ENCODE results near the gene FIGLA.

The FIGLA gene

DNA sequence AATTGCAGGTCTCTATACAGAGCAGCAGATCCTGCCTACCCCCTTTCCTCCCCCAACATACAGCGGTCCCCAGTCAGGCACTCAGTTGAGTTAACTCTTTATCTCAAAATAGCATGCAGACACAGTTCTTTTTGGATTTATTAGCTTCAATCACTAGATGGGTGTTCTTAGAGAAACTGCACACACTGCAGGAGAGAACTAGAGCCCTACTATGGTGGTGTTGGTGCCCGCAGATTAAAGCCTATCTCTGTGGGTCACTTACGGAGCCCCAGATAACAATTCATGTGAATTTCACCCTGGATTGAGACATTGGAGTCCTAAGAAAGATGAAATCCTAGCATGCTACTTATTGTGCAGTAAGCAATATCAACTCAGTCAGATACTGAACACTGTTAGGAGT, 34.3 kb downstream of the FIGLA start:
- H3K4me1 ChIP-seq (ENCODE audit: control insufficient read depth in 1 of 2, insufficient read depth in 1 of 2, low read depth in 1 of 2, low read length in 1 of 2): no peaks in the 10 kb centered on the region
- H3K36me3 ChIP-seq: no peaks in the 10 kb centered on the region
- H3K27me3 ChIP-seq: peaks cover 79% of the 10 kb centered on the region
- no peak overlapping the region for H3K4me3 ChIP-seq (ENCODE audit: low read depth in 1 of 2, low read length in 1 of 2)
- TF ChIP-seq, protein P1, sequence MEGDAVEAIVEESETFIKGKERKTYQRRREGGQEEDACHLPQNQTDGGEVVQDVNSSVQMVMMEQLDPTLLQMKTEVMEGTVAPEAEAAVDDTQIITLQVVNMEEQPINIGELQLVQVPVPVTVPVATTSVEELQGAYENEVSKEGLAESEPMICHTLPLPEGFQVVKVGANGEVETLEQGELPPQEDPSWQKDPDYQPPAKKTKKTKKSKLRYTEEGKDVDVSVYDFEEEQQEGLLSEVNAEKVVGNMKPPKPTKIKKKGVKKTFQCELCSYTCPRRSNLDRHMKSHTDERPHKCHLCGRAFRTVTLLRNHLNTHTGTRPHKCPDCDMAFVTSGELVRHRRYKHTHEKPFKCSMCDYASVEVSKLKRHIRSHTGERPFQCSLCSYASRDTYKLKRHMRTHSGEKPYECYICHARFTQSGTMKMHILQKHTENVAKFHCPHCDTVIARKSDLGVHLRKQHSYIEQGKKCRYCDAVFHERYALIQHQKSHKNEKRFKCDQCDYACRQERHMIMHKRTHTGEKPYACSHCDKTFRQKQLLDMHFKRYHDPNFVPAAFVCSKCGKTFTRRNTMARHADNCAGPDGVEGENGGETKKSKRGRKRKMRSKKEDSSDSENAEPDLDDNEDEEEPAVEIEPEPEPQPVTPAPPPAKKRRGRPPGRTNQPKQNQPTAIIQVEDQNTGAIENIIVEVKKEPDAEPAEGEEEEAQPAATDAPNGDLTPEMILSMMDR (IDR thresholded peaks at IDR 0.05): no peak
- H3K9me3 ChIP-seq: no peaks in the 10 kb centered on the region
- H3K27ac ChIP-seq: no peak overlapping the region

DNA sequence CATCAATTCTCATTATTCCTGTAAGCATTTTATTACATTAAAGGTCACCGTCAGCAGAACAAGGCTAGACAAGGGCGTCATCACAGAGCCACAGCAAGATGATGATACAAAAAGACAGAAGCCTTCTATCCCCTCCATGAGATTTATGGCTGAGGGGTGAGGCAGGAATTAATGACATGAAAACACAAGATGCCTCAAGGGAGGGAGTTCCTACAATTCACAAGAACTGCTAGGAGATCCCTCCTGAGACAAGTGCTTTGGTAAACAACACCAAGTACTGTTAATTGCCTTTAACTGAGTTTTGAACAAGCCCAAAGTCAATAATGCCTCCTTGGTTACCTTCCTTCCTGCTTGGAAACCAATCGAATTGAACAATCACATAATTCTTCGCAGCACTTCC, 36.5 kb downstream of the FIGLA start:
- no peak overlapping the region for H3K4me3 ChIP-seq (ENCODE audit: low read depth in 1 of 2, low read length in 1 of 2)
- H3K4me1 ChIP-seq (ENCODE audit: control insufficient read depth in 1 of 2, insufficient read depth in 1 of 2, low read depth in 1 of 2, low read length in 1 of 2): no peaks in the 10 kb centered on the region
- peaks cover 72% of the 10 kb centered on the region for H3K27me3 ChIP-seq
- TF ChIP-seq, protein P1 (IDR thresholded peaks at IDR 0.05): no peak
- H3K36me3 ChIP-seq: no peaks in the 10 kb centered on the region
- no peaks in the 10 kb centered on the region for H3K9me3 ChIP-seq
- H3K27ac ChIP-seq: no peak overlapping the region

DNA sequence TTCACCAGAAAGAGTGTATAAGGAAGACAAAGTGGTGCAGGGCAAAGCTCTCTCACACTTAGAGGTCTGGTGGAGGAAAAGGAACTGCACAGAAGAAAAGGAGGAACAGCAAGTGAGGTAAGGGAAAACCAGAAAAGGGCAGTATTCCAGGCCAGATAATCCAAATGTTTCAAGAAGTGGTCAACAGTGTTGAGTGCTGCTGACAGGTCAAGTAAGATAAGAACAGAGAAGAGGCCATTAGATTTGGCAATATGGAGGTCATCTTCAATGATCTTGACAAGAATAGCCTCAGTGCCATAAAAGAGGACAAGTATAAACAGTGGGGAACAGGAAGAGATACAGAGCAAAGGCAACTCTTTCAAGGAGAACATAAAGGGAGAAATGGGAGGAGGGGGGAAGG, 37.4 kb downstream of the FIGLA start:
- Histone ChIP-seq H3K27ac (no peak overlapping the region), H3K9me3 (no peaks in the 10 kb centered on the region), H3K4me3 (ENCODE audit: low read depth in 1 of 2, low read length in 1 of 2) (no peak overlapping the region), H3K27me3 (peaks cover 65% of the 10 kb centered on the region), H3K36me3 (no peaks in the 10 kb centered on the region), H3K4me1 (ENCODE audit: control insufficient read depth in 1 of 2, insufficient read depth in 1 of 2, low read depth in 1 of 2, low read length in 1 of 2) (no peaks in the 10 kb centered on the region)
- TF ChIP-seq, protein P1 (IDR thresholded peaks at IDR 0.05): no peak

DNA sequence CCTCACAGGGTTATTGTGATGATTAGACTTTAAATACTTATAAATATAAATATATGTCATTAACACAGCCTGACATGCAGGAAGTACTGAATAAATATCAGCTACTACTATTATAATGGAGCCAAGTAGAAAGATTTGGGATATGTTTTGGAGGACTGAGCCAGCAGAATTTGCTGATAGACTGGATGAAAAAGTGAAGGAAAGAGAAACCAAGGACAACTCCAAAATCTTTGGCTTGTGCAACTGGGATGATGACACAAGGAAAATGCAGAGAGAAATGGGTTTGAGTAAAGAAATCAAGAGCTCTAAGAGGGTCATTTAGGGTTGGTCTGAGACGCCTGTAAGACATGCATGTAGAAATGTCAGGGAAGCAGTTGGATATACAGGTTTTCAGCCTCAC, 38.0 kb downstream of the FIGLA start:
- H3K36me3 ChIP-seq: no peaks in the 10 kb centered on the region
- H3K9me3 ChIP-seq: no peaks in the 10 kb centered on the region
- H3K27me3 ChIP-seq: peaks cover 59% of the 10 kb centered on the region
- TF ChIP-seq, protein P1 (IDR thresholded peaks at IDR 0.05): no peak
- no peak overlapping the region for H3K27ac ChIP-seq
- H3K4me3 ChIP-seq (ENCODE audit: low read depth in 1 of 2, low read length in 1 of 2): no peak overlapping the region
- H3K4me1 ChIP-seq (ENCODE audit: control insufficient read depth in 1 of 2, insufficient read depth in 1 of 2, low read depth in 1 of 2, low read length in 1 of 2): no peaks in the 10 kb centered on the region

DNA sequence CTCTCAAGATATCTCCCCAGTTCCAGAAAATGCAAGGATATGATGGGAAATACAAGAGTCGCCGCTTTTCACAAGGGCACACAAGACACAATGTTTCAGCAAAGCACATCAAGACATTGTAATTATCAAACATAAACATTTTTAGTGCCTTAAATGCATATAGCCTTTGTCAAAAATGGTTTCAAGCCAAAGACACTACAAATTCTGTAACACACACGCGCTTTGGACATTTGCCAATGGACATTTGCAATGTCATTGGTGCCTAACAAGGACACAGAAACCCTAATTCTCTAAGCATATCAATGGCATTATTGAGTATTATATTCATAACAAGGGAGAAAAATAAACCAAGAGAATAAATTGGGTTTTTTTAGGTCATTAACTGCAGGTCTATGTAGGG, 38.6 kb downstream of the FIGLA start:
- Histone ChIP-seq H3K36me3 (no peaks in the 10 kb centered on the region), H3K4me1 (ENCODE audit: control insufficient read depth in 1 of 2, insufficient read depth in 1 of 2, low read depth in 1 of 2, low read length in 1 of 2) (no peaks in the 10 kb centered on the region), H3K4me3 (ENCODE audit: low read depth in 1 of 2, low read length in 1 of 2) (no peak overlapping the region), H3K27me3 (peaks cover 54% of the 10 kb centered on the region), H3K27ac (no peak overlapping the region), H3K9me3 (no peaks in the 10 kb centered on the region)
- TF ChIP-seq, protein P1 (IDR thresholded peaks at IDR 0.05): no peak

DNA sequence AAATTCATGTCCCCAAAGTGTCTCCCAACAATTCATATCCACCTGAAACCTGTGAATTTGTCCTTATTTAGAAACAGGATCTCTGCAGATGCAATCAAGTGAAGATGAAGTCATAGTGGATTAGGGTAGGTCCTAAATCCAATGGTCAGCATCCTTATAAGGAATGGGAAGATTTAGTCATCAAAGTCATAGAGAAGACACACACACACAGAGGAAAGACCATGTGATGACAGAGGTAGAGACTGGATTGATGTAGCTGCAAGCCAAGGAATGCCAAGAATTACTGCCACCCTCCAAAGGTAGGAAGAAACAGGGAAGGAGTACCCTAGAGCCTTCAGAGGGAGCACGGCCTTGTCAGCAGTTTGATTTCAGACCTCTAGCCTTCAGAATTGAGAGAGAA, 40.1 kb downstream of the FIGLA start:
- TF ChIP-seq, protein P1 (IDR thresholded peaks at IDR 0.05): no peak
- no peak overlapping the region for H3K27ac ChIP-seq
- H3K9me3 ChIP-seq: no peaks in the 10 kb centered on the region
- H3K27me3 ChIP-seq: peaks cover 45% of the 10 kb centered on the region
- H3K36me3 ChIP-seq: no peaks in the 10 kb centered on the region
- H3K4me3 ChIP-seq (ENCODE audit: low read depth in 1 of 2, low read length in 1 of 2): no peak overlapping the region
- H3K4me1 ChIP-seq (ENCODE audit: control insufficient read depth in 1 of 2, insufficient read depth in 1 of 2, low read depth in 1 of 2, low read length in 1 of 2): no peaks in the 10 kb centered on the region

Measured in neutrophil (primary cell).